HEK293T (cell line): ENCODE results near the gene STK24.

Source experiments
- BHLHE40 ChIP-seq: fragments of 450-650 bp; IDR thresholded peaks from 2 replicates; pipeline ENCODE4 v1.6.1; 2016; ENCODE audit warnings: mild to moderate bottlenecking, moderate library complexity, borderline replicate concordance
- CTBP1 ChIP-seq: fragments of 450-650 bp; IDR thresholded peaks from 2 replicates; pipeline ENCODE4 v1.6.1; 2016; ENCODE audit warnings: borderline replicate concordance
- ELF4 ChIP-seq: fragments of 450-650 bp; IDR thresholded peaks from 2 replicates; pipeline ENCODE4 v1.6.1; 2017; ENCODE audit warnings: antibody characterized with exemption
- FOXA1 ChIP-seq: fragments of 450-650 bp; IDR thresholded peaks from 2 replicates; pipeline ENCODE4 v1.6.1; 2016; ENCODE audit warnings: mild to moderate bottlenecking
- FOXK2 ChIP-seq: fragments of 450-650 bp; IDR thresholded peaks from 2 replicates; pipeline ENCODE4 v1.6.1; 2016; ENCODE audit warnings: mild to moderate bottlenecking
- FOXM1 ChIP-seq: fragments of 450-650 bp; IDR thresholded peaks from 2 replicates; pipeline ENCODE4 v1.6.1; 2017; ENCODE audit warnings: mild to moderate bottlenecking, borderline replicate concordance
- HDGF ChIP-seq: fragments of 450-650 bp; IDR thresholded peaks from 2 replicates; pipeline ENCODE4 v1.6.1; 2017; ENCODE audit warnings: antibody characterized with exemption, borderline replicate concordance
- L3MBTL2 ChIP-seq: fragments of 450-650 bp; conservative IDR thresholded peaks from 2 replicates; pipeline ENCODE4 v1.6.1; 2016; ENCODE audit warnings: mild to moderate bottlenecking
- LEF1 ChIP-seq: fragments of 450-650 bp; IDR thresholded peaks from 2 replicates; pipeline ENCODE4 v1.6.1; 2017; ENCODE audit warnings: mild to moderate bottlenecking, borderline replicate concordance
- NFRKB ChIP-seq: fragments of 450-650 bp; IDR thresholded peaks from 2 replicates; pipeline ENCODE4 v1.6.1; 2016; ENCODE audit warnings: mild to moderate bottlenecking, moderate library complexity
- SP1 ChIP-seq: fragments of 450-650 bp; IDR thresholded peaks from 2 replicates; pipeline ENCODE4 v1.6.1; 2017
- TARDBP ChIP-seq: fragments of 450-650 bp; IDR thresholded peaks from 2 replicates; pipeline ENCODE4 v1.6.1; 2016
- ZNF384 ChIP-seq: fragments of 450-650 bp; IDR thresholded peaks from 2 replicates; pipeline ENCODE4 v1.6.1; 2016

- TF ChIP-seq LEF1: no peak
- no peak for TF ChIP-seq TARDBP
- no peak for TF ChIP-seq BHLHE40
- no peak for TF ChIP-seq SP1
- no peak for TF ChIP-seq CTBP1
- no peak for TF ChIP-seq ELF4
- TF ChIP-seq FOXA1: no peak
- TF ChIP-seq L3MBTL2: no peak
- TF ChIP-seq ZNF384: no peak
- no peak for TF ChIP-seq FOXK2
- TF ChIP-seq FOXM1: no peak
- TF ChIP-seq HDGF: no peak
- no peak for TF ChIP-seq NFRKB
These were observed 170.5 kb downstream of the STK24 start for GRCh38 chr13:98406427-98406826.
